A549 treated with AZD9567 at 1 μM for 4 hours (cell line): ENCODE measurements around the gene KCNA3. TPM values are rescaled to one million over a fixed set of nuclear protein-coding genes. Genes with fewer than 3 reads are reported as not detected.

ENCODE experiments used
- total RNA-seq: library from RNA; stranded (reverse); fragments of 200-300 nt; extraction: Qiagen RNA extraction; gene quantifications from 5 replicates; pipeline ENCODE4 v1.2.3, GENCODE V29; 2022; ENCODE audit not compliant: insufficient read depth

KCNA3 gene
- not detected in 5 replicates for total RNA-seq

DNA sequence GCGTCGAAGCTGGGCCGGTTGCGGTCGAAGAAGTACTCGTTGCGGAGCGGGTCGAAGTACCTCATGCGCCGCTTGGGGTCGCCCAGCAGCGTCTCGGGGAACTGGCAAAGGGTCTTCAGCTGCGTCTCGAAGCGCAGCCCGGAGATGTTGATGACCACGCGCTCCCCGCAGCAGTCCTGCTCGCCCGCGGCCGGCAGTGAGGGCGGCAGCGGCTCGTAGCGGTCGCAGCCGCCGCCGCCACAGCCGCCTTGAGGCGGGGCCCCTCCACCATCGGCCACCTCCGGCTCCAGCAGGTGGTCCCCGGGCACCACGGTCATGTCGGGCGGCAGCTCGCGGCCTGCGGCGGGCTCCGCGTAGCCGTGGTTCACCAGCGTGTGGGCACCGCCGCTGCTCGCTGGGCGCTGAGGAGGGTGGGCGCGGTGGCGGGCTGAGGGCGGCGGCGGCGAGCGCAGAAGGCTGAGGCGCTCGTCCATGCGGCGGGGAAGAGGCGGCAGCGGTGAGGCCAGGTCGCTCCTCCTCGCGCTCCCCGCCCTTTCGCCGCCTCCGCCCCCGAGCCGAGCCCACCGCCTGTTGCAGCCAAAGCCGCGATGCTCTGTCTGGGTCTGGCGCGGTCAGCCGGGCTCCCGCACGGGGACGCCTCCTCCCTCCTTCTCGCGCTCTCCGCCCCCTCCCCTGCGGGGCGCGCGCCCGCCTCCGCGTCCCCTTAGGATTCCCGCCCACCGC, at the start of gene KCNA3:
Gene KCNA3, minus strand, starts transcription at position 604 of the 723 bp plus-strand sequence. Its CDS starts 131 bp downstream, at position 473.

Other genes with a start within 250 kb of the KCNA3 start
- gene PROK1, start 223.8 kb downstream of the KCNA3 start, total RNA-seq, result not detected in 5 replicates
- gene KCNA10, start 155.8 kb downstream of the KCNA3 start, total RNA-seq, result not detected in 5 replicates
- gene KCNA2, start 68.6 kb downstream of the KCNA3 start, total RNA-seq, result 0.02 to 0.04 TPM in 2 of 5 replicates, not detected in the others
- 0.05 TPM in 1 of 5 replicates, not detected in the others for gene CD53, start 198.2 kb upstream of the KCNA3 start, total RNA-seq